ENCODE measurements around the gene PDC. TPM values are rescaled to one million over a fixed set of nuclear protein-coding genes. Genes with fewer than 3 reads are reported as not detected.

The PDC gene
- total RNA-seq (2014; rRNA removed; shearing (Covaris generic)) = not detected in 2 replicates
- polyA plus RNA-seq (2015; cell fraction: cytosol; rRNA removed) = not detected in 2 replicates
- not detected in 2 replicates for polyA plus RNA-seq (2015; cell fraction: nucleus; rRNA removed)

DNA sequence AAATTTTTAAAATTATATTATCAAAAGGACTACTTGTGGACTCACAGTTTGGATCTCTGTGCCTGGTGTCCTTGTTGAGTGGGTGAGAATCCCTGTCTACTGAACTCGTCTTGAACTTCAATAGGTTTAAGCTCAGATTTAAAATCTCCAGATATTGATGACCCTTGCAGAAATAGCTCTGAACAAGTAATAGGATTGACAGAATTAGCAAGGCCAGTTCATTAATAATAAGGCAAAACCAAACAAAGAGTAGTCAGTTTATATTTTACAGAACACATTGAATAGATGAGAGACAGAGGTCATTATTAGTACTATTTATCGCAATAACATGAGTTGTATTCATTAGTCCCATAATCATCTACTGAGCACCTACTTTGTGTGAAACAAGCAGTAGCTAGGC is at the start of gene PDC:
Gene PDC, minus strand, starts transcription at position 101 of the 400 bp plus-strand sequence. CDS start 11,655 bp downstream, outside the sequence.
- in situ Hi-C loops (cut with HindIII; ENCODE audit: low pct_unique_long_range_greater_than_20kb, low sequenced_read_pairs) = no loop called here
- no peak for DNase-seq (ENCODE audit: low read depth, low spot score)

DNA sequence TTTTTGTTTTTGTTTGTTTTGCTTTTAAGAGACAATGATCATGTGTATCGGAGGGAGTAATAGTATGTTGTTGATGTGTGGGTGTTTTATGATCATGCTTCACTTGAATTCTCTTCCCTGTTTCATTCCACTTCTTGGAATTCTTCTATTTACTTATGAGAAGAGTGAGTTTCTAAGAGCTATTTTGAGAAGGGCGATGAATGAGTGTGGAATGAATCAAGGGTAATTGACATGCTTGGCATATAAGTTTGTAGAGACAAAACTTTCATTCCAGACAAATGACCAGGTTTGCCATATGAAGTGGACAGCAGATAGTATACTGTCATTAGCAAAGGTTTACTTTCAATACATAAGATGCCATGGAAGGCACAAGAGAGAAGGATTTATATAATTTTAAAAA is 42.3 kb upstream of the PDC start:
- in situ Hi-C loops (cut with HindIII; ENCODE audit: low pct_unique_long_range_greater_than_20kb, low sequenced_read_pairs) = no loop called here
- no peak for DNase-seq (ENCODE audit: low read depth, low spot score)

DNA sequence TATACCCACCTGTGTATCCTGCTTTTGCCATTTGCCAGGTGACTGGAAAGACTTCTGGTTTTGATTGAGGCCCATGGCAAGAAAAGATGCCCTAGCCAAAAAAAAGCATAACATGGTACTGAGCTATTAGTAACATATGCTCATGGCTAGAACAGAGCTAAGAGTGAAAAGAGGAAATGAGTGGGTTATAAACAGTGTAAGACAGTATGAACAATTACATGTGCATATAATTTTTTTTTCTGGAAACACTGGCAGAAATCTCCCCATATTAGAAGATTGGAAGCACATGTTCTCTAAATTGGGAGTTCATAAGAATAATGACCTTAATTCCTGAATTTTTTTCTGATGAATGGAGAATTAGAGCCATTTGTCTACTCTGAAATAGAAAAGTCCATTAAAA is 41.2 kb upstream of the PDC start:
- no peak for DNase-seq (ENCODE audit: low read depth, low spot score)
- in situ Hi-C loops (cut with HindIII; ENCODE audit: low pct_unique_long_range_greater_than_20kb, low sequenced_read_pairs) = no loop called here

- no peak for DNase-seq (ENCODE audit: low read depth, low spot score)
- in situ Hi-C loops (cut with HindIII; ENCODE audit: low pct_unique_long_range_greater_than_20kb, low sequenced_read_pairs) = no loop called here
Observed at GRCh38 chr1:186500804-186501203, 39.9 kb upstream of the PDC start.

DNA sequence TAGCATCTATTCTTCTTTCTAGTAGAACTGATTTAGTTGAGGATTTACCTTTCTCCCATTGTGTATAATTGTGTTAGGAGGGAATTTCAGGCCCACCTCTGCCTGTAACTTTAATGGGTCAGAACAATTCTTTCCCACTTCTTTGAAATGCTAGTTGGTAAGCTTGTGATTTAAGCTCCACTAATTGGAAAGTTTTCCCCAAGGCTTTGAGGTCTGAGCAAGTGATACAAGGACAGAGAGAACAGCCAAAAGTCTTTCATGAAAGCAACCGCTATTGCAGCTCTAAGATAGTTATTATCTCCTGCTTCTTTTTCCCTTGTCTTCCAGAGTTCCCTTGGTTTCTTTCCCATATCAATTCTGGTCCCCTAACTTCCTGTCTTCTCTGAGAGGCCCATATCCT is 38.7 kb upstream of the PDC start:
- in situ Hi-C loops (cut with HindIII; ENCODE audit: low pct_unique_long_range_greater_than_20kb, low sequenced_read_pairs) = no loop called here
- DNase-seq (ENCODE audit: low read depth, low spot score) = no peak

- in situ Hi-C loops (cut with HindIII; ENCODE audit: low pct_unique_long_range_greater_than_20kb, low sequenced_read_pairs) = no loop called here
- DNase-seq (ENCODE audit: low read depth, low spot score) = no peak
Observed at GRCh38 chr1:186498695-186499389, 37.9 kb upstream of the PDC start.

DNA sequence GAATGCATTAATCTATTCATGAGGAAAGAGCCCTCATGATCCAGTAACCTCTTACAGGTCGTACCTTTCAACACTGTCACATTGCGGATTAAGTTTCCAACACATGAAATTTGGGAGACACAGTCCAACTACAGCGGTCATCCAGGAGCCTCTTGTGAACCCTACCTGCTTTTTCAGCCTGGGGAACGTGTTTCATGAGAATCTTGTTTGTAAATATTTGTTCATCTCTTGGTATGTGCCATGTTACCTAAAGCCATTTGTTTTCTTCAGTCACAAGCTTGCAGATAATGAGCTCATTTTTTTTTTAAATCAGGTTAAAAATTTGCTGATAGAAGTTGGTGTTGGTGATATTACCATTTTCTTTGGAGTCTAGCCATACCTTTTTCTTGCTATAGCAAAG is 37.2 kb upstream of the PDC start:
- in situ Hi-C loops (cut with HindIII; ENCODE audit: low pct_unique_long_range_greater_than_20kb, low sequenced_read_pairs) = no loop called here
- no peak for DNase-seq (ENCODE audit: low read depth, low spot score)

GRCh38 chr1:186497651-186498050 is 36.7 kb upstream of the PDC start:
- no peak for DNase-seq (ENCODE audit: low read depth, low spot score)
- in situ Hi-C loops (cut with HindIII; ENCODE audit: low pct_unique_long_range_greater_than_20kb, low sequenced_read_pairs) = no loop called here

DNA sequence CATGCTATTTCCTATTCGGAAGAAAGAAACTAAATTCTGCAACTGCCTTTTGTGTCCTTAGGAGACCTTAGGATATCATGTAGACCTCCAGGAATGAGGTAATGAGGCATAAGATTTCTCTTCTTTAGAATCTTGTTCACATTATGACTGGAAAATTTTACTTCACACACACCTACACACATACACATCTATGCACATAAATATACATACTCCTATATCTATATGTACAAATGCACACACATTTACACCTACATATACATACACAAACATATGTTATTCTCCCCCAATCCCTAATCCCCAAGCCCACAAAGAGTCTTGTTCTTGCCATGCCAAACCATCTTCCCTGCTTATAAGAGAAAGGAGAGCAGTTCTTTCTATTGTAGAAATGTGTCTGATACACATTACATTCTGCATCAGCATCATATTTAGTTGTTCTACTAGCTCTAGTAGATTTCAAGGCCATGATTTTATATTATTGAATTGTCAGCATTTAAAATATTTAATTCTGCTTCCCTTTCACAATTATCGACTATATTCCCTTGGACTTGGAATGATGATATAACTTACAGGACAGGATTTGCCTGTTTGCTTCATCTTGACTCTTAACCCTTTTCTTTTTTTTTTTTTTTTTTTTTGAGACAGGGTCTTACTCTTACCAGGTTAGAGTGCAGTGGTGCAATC is 35.4 kb upstream of the PDC start:
- in situ Hi-C loops (cut with HindIII; ENCODE audit: low pct_unique_long_range_greater_than_20kb, low sequenced_read_pairs) = no loop called here
- DNase-seq (ENCODE audit: low read depth, low spot score) = no peak

- DNase-seq (ENCODE audit: low read depth, low spot score) = no peak
- in situ Hi-C loops (cut with HindIII; ENCODE audit: low pct_unique_long_range_greater_than_20kb, low sequenced_read_pairs) = no loop called here
Observed at GRCh38 chr1:186494832-186495271, 33.9 kb upstream of the PDC start.

GRCh38 chr1:186492531-186493291 is 31.8 kb upstream of the PDC start:
- in situ Hi-C loops (cut with HindIII; ENCODE audit: low pct_unique_long_range_greater_than_20kb, low sequenced_read_pairs) = no loop called here
- DNase-seq (ENCODE audit: low read depth, low spot score) = no peak

GRCh38 chr1:186491336-186491735 is 30.4 kb upstream of the PDC start:
- in situ Hi-C loops (cut with HindIII; ENCODE audit: low pct_unique_long_range_greater_than_20kb, low sequenced_read_pairs) = no loop called here
- no peak for DNase-seq (ENCODE audit: low read depth, low spot score)

- in situ Hi-C loops (cut with HindIII; ENCODE audit: low pct_unique_long_range_greater_than_20kb, low sequenced_read_pairs) = no loop called here
Observed at GRCh38 chr1:186487163-186487562, 26.2 kb upstream of the PDC start.

DNA sequence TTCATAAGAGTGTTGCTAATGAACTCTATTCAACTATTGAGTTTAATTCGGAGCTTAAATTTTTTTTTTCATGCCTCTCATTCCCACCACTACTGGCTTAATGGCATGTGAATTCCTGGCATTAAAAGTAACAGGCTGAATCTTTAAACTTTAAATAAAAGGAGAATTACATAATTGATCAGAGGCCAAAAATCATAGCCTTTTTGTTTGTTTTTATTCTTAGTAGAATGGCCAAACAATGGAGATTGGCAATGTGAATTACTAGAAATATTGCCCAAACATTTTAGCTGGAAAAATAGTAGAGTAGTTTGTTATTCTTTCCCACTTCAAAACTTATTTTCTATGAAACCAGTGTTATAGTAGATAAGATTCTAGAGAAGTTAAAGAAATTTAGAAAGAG is 25.1 kb upstream of the PDC start:
- in situ Hi-C loops (cut with HindIII; ENCODE audit: low pct_unique_long_range_greater_than_20kb, low sequenced_read_pairs) = no loop called here

More at GRCh38 chr1:186487163-186487562, 26.2 kb upstream of the PDC start:
- DNase-seq (ENCODE audit: low read depth, low spot score) = no peak

GRCh38 chr1:186483561-186483960 is 22.6 kb upstream of the PDC start:
- in situ Hi-C loops (cut with HindIII; ENCODE audit: low pct_unique_long_range_greater_than_20kb, low sequenced_read_pairs) = no loop called here
- DNase-seq (ENCODE audit: low read depth, low spot score) = no peak

More for the DNA sequence above, 25.1 kb upstream of the PDC start:
- DNase-seq (ENCODE audit: low read depth, low spot score) = no peak

GRCh38 chr1:186482661-186483255 is 21.8 kb upstream of the PDC start:
- DNase-seq (ENCODE audit: low read depth, low spot score) = peak; percentile 71
- in situ Hi-C loops (cut with HindIII; ENCODE audit: low pct_unique_long_range_greater_than_20kb, low sequenced_read_pairs) = no loop called here

GRCh38 chr1:186481303-186481888 is 20.5 kb upstream of the PDC start:
- no peak for DNase-seq (ENCODE audit: low read depth, low spot score)
- in situ Hi-C loops (cut with HindIII; ENCODE audit: low pct_unique_long_range_greater_than_20kb, low sequenced_read_pairs) = no loop called here

GRCh38 chr1:186479162-186479561 is 18.2 kb upstream of the PDC start:
- in situ Hi-C loops (cut with HindIII; ENCODE audit: low pct_unique_long_range_greater_than_20kb, low sequenced_read_pairs) = no loop called here
- DNase-seq (ENCODE audit: low read depth, low spot score) = no peak

All from SK-MEL-5 (cell line).